ENCODE data around the gene FAM81A.

The FAM81A gene

GRCh38 chr15:59436774-59437141 is 1.2 kb upstream of the FAM81A start:
- Histone ChIP-seq H3K9ac (ENCODE audit: low read length) (no peak overlapping the region), H4K91ac (ENCODE audit: low read depth, low read length) (no peak overlapping the region), H3K4me3 (ENCODE audit: low read depth, low read length) (no peak overlapping the region), H2BK12ac (ENCODE audit: low read length) (no peak overlapping the region), H3K4me2 (ENCODE audit: low read length) (no peak overlapping the region), H3K4ac (ENCODE audit: low read depth, low read length) (no peak overlapping the region), H3K27me3 (ENCODE audit: insufficient read depth, low read length) (peaks cover 28% of the 10 kb centered on the region), H2AFZ (ENCODE audit: insufficient read depth, low read length, poor library complexity) (no peak overlapping the region), H3K4me1 (ENCODE audit: control insufficient read depth in 1 of 2, insufficient read depth in 2 of 2, low read length in 2 of 2) (peaks cover 8 to 10% of the 10 kb centered on the region in 2 experiments), H3K27ac (ENCODE audit: low read depth, low read length) (no peak overlapping the region), H3K18ac (ENCODE audit: low read length) (no peak overlapping the region), H2BK120ac (ENCODE audit: insufficient read depth, low read length, poor library complexity) (no peak overlapping the region), H2BK5ac (ENCODE audit: low read depth, low read length, poor library complexity) (no peak overlapping the region), H2AK5ac (ENCODE audit: low read length) (no peak overlapping the region), H3K9me3 (ENCODE audit: insufficient read depth, low read depth, low read length) (peaks cover 7% of the 10 kb centered on the region), H3K23ac (ENCODE audit: low read length) (no peak overlapping the region), H4K12ac (ENCODE audit: low read depth, low read length) (no peak overlapping the region), H3K14ac (ENCODE audit: low read length) (no peak overlapping the region), H3K79me1 (ENCODE audit: low read length) (no peaks in the 10 kb centered on the region), H3K79me2 (ENCODE audit: control insufficient read depth, insufficient read depth, low read length, poor library complexity) (no peaks in the 10 kb centered on the region), H4K8ac (ENCODE audit: low read depth, low read length) (no peak overlapping the region), H3K36me3 (ENCODE audit: control insufficient read depth in 1 of 2, insufficient read depth in 2 of 2, low read length in 2 of 2) (no peaks in the 10 kb centered on the region)
- no CpG with 5 or more reads among the region's 6 CpGs for WGBS (ENCODE audit: extremely low coverage, insufficient coverage, insufficient read length)
- no peak for DNase-seq

- no CpG with 5 or more reads among the region's 30 CpGs for WGBS (ENCODE audit: extremely low coverage, insufficient coverage, insufficient read length)
- H3K18ac ChIP-seq (ENCODE audit: low read length) = no peak overlapping the region
- H3K36me3 ChIP-seq (ENCODE audit: control insufficient read depth in 1 of 2, insufficient read depth in 2 of 2, low read length in 2 of 2) = no peaks in the 10 kb centered on the region
- no peak overlapping the region for H3K9ac ChIP-seq (ENCODE audit: low read length)
- no peak overlapping the region for H3K4me3 ChIP-seq (ENCODE audit: low read depth, low read length)
- no peak overlapping the region for H3K4ac ChIP-seq (ENCODE audit: low read depth, low read length)
- H3K4me1 ChIP-seq (ENCODE audit: control insufficient read depth in 1 of 2, insufficient read depth in 2 of 2, low read length in 2 of 2) = peaks cover 8 to 10% of the 10 kb centered on the region in 2 experiments
- H4K91ac ChIP-seq (ENCODE audit: low read depth, low read length) = no peak overlapping the region
- peak overlapping the region; percentile 82 for H3K4me2 ChIP-seq (ENCODE audit: low read length)
- H3K79me2 ChIP-seq (ENCODE audit: control insufficient read depth, insufficient read depth, low read length, poor library complexity) = no peaks in the 10 kb centered on the region
- H3K23ac ChIP-seq (ENCODE audit: low read length) = no peak overlapping the region
- no peaks in the 10 kb centered on the region for H3K79me1 ChIP-seq (ENCODE audit: low read length)
- no peak overlapping the region for H3K14ac ChIP-seq (ENCODE audit: low read length)
- DNase-seq = no peak
- H3K27me3 ChIP-seq (ENCODE audit: insufficient read depth, low read length) = peaks cover 28% of the 10 kb centered on the region
- no peak overlapping the region for H2BK5ac ChIP-seq (ENCODE audit: low read depth, low read length, poor library complexity)
- H2AK5ac ChIP-seq (ENCODE audit: low read length) = no peak overlapping the region
- H3K9me3 ChIP-seq (ENCODE audit: insufficient read depth, low read depth, low read length) = peaks cover 7% of the 10 kb centered on the region
- no peak overlapping the region for H2BK12ac ChIP-seq (ENCODE audit: low read length)
- no peak overlapping the region for H2BK120ac ChIP-seq (ENCODE audit: insufficient read depth, low read length, poor library complexity)
- no peak overlapping the region for H4K12ac ChIP-seq (ENCODE audit: low read depth, low read length)
- H2AFZ ChIP-seq (ENCODE audit: insufficient read depth, low read length, poor library complexity) = no peak overlapping the region
- H3K27ac ChIP-seq (ENCODE audit: low read depth, low read length) = no peak overlapping the region
- H4K8ac ChIP-seq (ENCODE audit: low read depth, low read length) = no peak overlapping the region
Measured at GRCh38 chr15:59437142-59437816, 707 bp upstream of the FAM81A start.

- Histone ChIP-seq H4K12ac (ENCODE audit: low read depth, low read length) (no peak overlapping the region), H3K27ac (ENCODE audit: low read depth, low read length) (no peak overlapping the region), H3K23ac (ENCODE audit: low read length) (no peak overlapping the region), H3K18ac (ENCODE audit: low read length) (no peak overlapping the region), H3K4ac (ENCODE audit: low read depth, low read length) (no peak overlapping the region), H3K79me2 (ENCODE audit: control insufficient read depth, insufficient read depth, low read length, poor library complexity) (no peaks in the 10 kb centered on the region), H3K4me3 (ENCODE audit: low read depth, low read length) (no peak overlapping the region), H4K91ac (ENCODE audit: low read depth, low read length) (no peak overlapping the region), H3K14ac (ENCODE audit: low read length) (no peak overlapping the region), H3K79me1 (ENCODE audit: low read length) (no peaks in the 10 kb centered on the region), H3K36me3 (ENCODE audit: control insufficient read depth in 1 of 2, insufficient read depth in 2 of 2, low read length in 2 of 2) (no peaks in the 10 kb centered on the region), H2BK120ac (ENCODE audit: insufficient read depth, low read length, poor library complexity) (no peak overlapping the region), H2AFZ (ENCODE audit: insufficient read depth, low read length, poor library complexity) (no peak overlapping the region), H4K8ac (ENCODE audit: low read depth, low read length) (no peak overlapping the region), H2BK12ac (ENCODE audit: low read length) (no peak overlapping the region), H3K4me2 (ENCODE audit: low read length) (peak overlapping the region; percentile 82), H2AK5ac (ENCODE audit: low read length) (no peak overlapping the region), H3K27me3 (ENCODE audit: insufficient read depth, low read length) (peaks cover 28% of the 10 kb centered on the region), H2BK5ac (ENCODE audit: low read depth, low read length, poor library complexity) (no peak overlapping the region), H3K9ac (ENCODE audit: low read length) (no peak overlapping the region), H3K9me3 (ENCODE audit: insufficient read depth, low read depth, low read length) (peaks cover 7% of the 10 kb centered on the region), H3K4me1 (ENCODE audit: control insufficient read depth in 1 of 2, insufficient read depth in 2 of 2, low read length in 2 of 2) (peaks cover 8 to 10% of the 10 kb centered on the region in 2 experiments)
- DNase-seq = no peak
- no CpG with 5 or more reads among the region's 22 CpGs for WGBS (ENCODE audit: extremely low coverage, insufficient coverage, insufficient read length)
Measured at GRCh38 chr15:59438625-59439290, 772 bp downstream of the FAM81A start.

DNA sequence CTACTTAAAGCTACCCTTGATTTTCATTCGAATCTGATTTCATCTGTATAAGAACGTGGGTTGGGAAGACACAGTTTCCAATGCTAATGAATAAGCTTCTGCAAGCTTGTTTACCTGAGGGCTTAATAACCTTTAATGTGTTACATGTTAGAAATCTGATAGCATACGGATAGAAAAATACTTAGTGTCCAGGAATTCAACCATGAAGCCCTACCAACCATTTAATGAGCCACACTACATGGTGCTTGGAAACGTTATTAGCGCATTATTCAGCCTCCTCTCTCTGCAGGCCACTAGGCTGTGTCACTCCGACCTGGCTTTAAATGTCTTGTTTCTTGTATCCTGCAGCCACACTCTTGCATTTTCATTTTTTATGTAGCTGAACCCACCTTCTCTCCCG is 1.6 kb downstream of the FAM81A start:
- Histone ChIP-seq H4K8ac (ENCODE audit: low read depth, low read length) (no peak overlapping the region), H4K12ac (ENCODE audit: low read depth, low read length) (no peak overlapping the region), H2AFZ (ENCODE audit: insufficient read depth, low read length, poor library complexity) (no peak overlapping the region), H3K9me3 (ENCODE audit: insufficient read depth, low read depth, low read length) (peaks cover 7% of the 10 kb centered on the region), H3K79me1 (ENCODE audit: low read length) (no peaks in the 10 kb centered on the region), H2AK5ac (ENCODE audit: low read length) (no peak overlapping the region), H3K27ac (ENCODE audit: low read depth, low read length) (no peak overlapping the region), H3K4me3 (ENCODE audit: low read depth, low read length) (no peak overlapping the region), H4K91ac (ENCODE audit: low read depth, low read length) (no peak overlapping the region), H3K4me2 (ENCODE audit: low read length) (no peak overlapping the region), H3K79me2 (ENCODE audit: control insufficient read depth, insufficient read depth, low read length, poor library complexity) (no peaks in the 10 kb centered on the region), H3K9ac (ENCODE audit: low read length) (no peak overlapping the region), H2BK5ac (ENCODE audit: low read depth, low read length, poor library complexity) (no peak overlapping the region), H3K27me3 (ENCODE audit: insufficient read depth, low read length) (peaks cover 28% of the 10 kb centered on the region), H3K18ac (ENCODE audit: low read length) (no peak overlapping the region), H2BK120ac (ENCODE audit: insufficient read depth, low read length, poor library complexity) (no peak overlapping the region), H2BK12ac (ENCODE audit: low read length) (no peak overlapping the region), H3K36me3 (ENCODE audit: control insufficient read depth in 1 of 2, insufficient read depth in 2 of 2, low read length in 2 of 2) (no peaks in the 10 kb centered on the region), H3K4ac (ENCODE audit: low read depth, low read length) (no peak overlapping the region), H3K23ac (ENCODE audit: low read length) (no peak overlapping the region), H3K4me1 (ENCODE audit: control insufficient read depth in 1 of 2, insufficient read depth in 2 of 2, low read length in 2 of 2) (peaks cover 8 to 10% of the 10 kb centered on the region in 2 experiments), H3K14ac (ENCODE audit: low read length) (no peak overlapping the region)
- no peak for DNase-seq
- WGBS (ENCODE audit: extremely low coverage, insufficient coverage, insufficient read length) = no CpG with 5 or more reads among the region's 7 CpGs
